Endothelial cell of umbilical vein (primary cell): ENCODE results near the gene MED15. TPM values are rescaled to one million over a fixed set of nuclear protein-coding genes. Genes with fewer than 3 reads are reported as not detected.

ENCODE experiments used
- BruUV-seq: library from RNA; stranded (reverse); fragments of 400-500 nt; replicated peaks from 2 replicates; lab custom pipeline; 2021; lab: Mats Ljungman, UMichigan
- CTCF ChIA-PET: fragments of 300-600, 350-600 bp; sonication (Branson Sonifier 250); formaldehyde crosslinking; loops from one replicate; lab custom pipeline; 2021; ENCODE audit warnings: antibody characterized with exemption, inconsistent platforms; lab: Charles Lee
- POLR2A ChIA-PET: fragments of 300-600, 350-600 bp; sonication (Branson Sonifier 250); formaldehyde crosslinking; loops from one replicate; lab custom pipeline; 2021; ENCODE audit warnings: antibody characterized with exemption, inconsistent platforms; lab: Charles Lee
- DNase-seq: peaks from one replicate; pipeline ENCODE4 v3.0.0-alpha.2; 2011; ENCODE audit warnings: low read depth, low spot score
- FAIRE-seq: peaks from 2 replicates; lab custom pipeline; 2011; peaks lifted over from hg19 to GRCh38; lab: Jason Lieb, UNC
- H2AFZ ChIP-seq: 2 replicates; pipeline ENCODE4 v1.6.0; 2012; ENCODE audit warnings: low read depth, low read length, control low read depth, inconsistent platforms
- H3K27ac ChIP-seq: 2 replicates; pipeline ENCODE4 v1.5.1; 2011; ENCODE audit warnings: low read depth, mild to moderate bottlenecking, control low read depth, low read length, moderate library complexity; ENCODE audit not compliant: insufficient read depth
- H3K27me3 ChIP-seq, 2 experiments: 2 replicates each; pipeline versions ENCODE4 v1.6.0 to v1.6.1; 2011; ENCODE audit warnings: low read length in 2 of 2, mixed read lengths in 1 of 2; ENCODE audit not compliant: control insufficient read depth in 2 of 2, insufficient read depth in 2 of 2
- H3K36me3 ChIP-seq, 2 experiments: 2 replicates in 1 of 2; 3 replicates in 1 of 2; pipeline ENCODE4 v1.5.1; 2011; ENCODE audit warnings: low read length in 2 of 2, mild to moderate bottlenecking in 1 of 2, moderate library complexity in 1 of 2; ENCODE audit not compliant: control insufficient read depth in 2 of 2, insufficient read depth in 2 of 2; ENCODE audit errors: extremely low read depth in 1 of 2
- H3K4me1 ChIP-seq: 3 replicates; pipeline ENCODE4 v1.5.1; 2011; ENCODE audit warnings: mild to moderate bottlenecking, low read length; ENCODE audit not compliant: control insufficient read depth, insufficient read depth; ENCODE audit errors: extremely low read depth
- H3K4me2 ChIP-seq: 2 replicates; pipeline ENCODE4 v1.6.1; 2011; ENCODE audit warnings: low read length, control low read depth, mixed read lengths; ENCODE audit not compliant: insufficient read depth
- H3K4me3 ChIP-seq, 3 experiments: fragments of 200-600 bp in 1 of 3; sonication (generic), shearing (Covaris generic) in 1 of 3; replicated peaks in 1 of 3; 2 replicates each; pipeline ENCODE4 v1.5.1; 2011 to 2016; ENCODE audit warnings: control low read depth in 3 of 3, low read length in 3 of 3, mild to moderate bottlenecking in 2 of 3, inconsistent platforms in 1 of 3, low read depth in 1 of 3, moderate library complexity in 1 of 3; ENCODE audit not compliant: insufficient read depth in 1 of 3
- H3K79me2 ChIP-seq: 2 replicates; pipeline ENCODE4 v1.6.0; 2012; ENCODE audit warnings: low read length, inconsistent platforms; ENCODE audit not compliant: control insufficient read depth, insufficient read depth
- H3K9ac ChIP-seq: replicated peaks from 2 replicates; pipeline ENCODE3; 2011; ENCODE audit warnings: low read length, control low read depth; ENCODE audit not compliant: insufficient read depth; ENCODE audit errors: extremely low read depth
- H3K9me1 ChIP-seq: replicated peaks from 3 replicates; pipeline ENCODE4 v1.6.0; 2011; ENCODE audit warnings: mild to moderate bottlenecking, low read length; ENCODE audit not compliant: control insufficient read depth, insufficient read depth; ENCODE audit errors: extremely low read depth
- H3K9me3 ChIP-seq: replicated peaks from 2 replicates; pipeline ENCODE4 v1.5.1; 2012; ENCODE audit warnings: low read length, inconsistent platforms; ENCODE audit not compliant: control insufficient read depth, insufficient read depth
- H4K20me1 ChIP-seq: replicated peaks from 2 replicates; pipeline ENCODE3; 2011; ENCODE audit warnings: mild to moderate bottlenecking, low read length; ENCODE audit not compliant: control insufficient read depth, insufficient read depth; ENCODE audit errors: extremely low read depth
- FOS ChIP-seq: IDR thresholded peaks from 2 replicates; pipeline ENCODE4 v1.6.1; 2011; ENCODE audit warnings: mild to moderate bottlenecking, low read length, moderate library complexity, borderline replicate concordance; ENCODE audit not compliant: insufficient read depth
- GATA2 ChIP-seq: IDR thresholded peaks from 2 replicates; pipeline ENCODE4 v1.7.0; 2011; ENCODE audit warnings: low read depth, mild to moderate bottlenecking, moderate library complexity, mixed read lengths, low read length; ENCODE audit not compliant: insufficient read length, insufficient read depth
- JUN ChIP-seq: IDR thresholded peaks from 2 replicates; pipeline ENCODE4 v1.6.1; 2011; ENCODE audit warnings: borderline replicate concordance, low read depth; ENCODE audit not compliant: insufficient read length, insufficient read depth
- MYC ChIP-seq: IDR thresholded peaks from one replicate; pipeline ENCODE4 v1.6.1; 2011; ENCODE audit warnings: mild to moderate bottlenecking, low read depth, low read length
- POLR2A ChIP-seq: IDR thresholded peaks from 2 replicates; pipeline ENCODE4 v1.6.1; 2012; ENCODE audit warnings: low read depth, mild to moderate bottlenecking, control low read depth, low read length
- dilution Hi-C: fragments of 300-500 bp; cut with MboI; formaldehyde crosslinking; loops from one replicate; pipeline ENCODE4 v1.15.0; 2019; ENCODE audit warnings: low sequenced_read_pairs; ENCODE audit not compliant: extremely low pct_ligation_motif_present
- intact Hi-C: fragments of 100-400 bp; cut with micrococcal nuclease; formaldehyde crosslinking; loops from one replicate; pipeline ENCODE4 v1.10.0; 2022
- polyA plus RNA-seq, 4 experiments: library from polyadenylated mRNA; depleted of rRNA in 3 of 4; stranded (reverse) in 3 of 4; unstranded in 1 of 4; fragments of >200 nt; gene quantifications; 2 replicates each; pipeline versions ENCODE4 v1.2.1 to v1.2.3, GENCODE V29; 2011 to 2012; ENCODE audit warnings: missing spikeins in 1 of 4
- total RNA-seq: library from RNA; stranded (reverse); gene quantifications from 2 replicates; pipeline ENCODE4 v1.2.3, GENCODE V29; 2021
- TF ChIP-seq, protein P1 (sequence below): IDR thresholded peaks from 2 replicates; pipeline ENCODE4 v1.6.1; 2011; ENCODE audit not compliant: insufficient read depth, insufficient read length
- TF ChIP-seq, protein P2 (sequence below), 2 donors: IDR thresholded peaks; 1 replicate in 1 of 2; 2 replicates in 1 of 2; pipeline ENCODE4 v1.5.1; 2011; ENCODE audit warnings: low read length in 2 of 2, mild to moderate bottlenecking in 2 of 2, moderate library complexity in 2 of 2, control low read depth in 1 of 2, inconsistent platforms in 1 of 2, low read depth in 1 of 2; ENCODE audit not compliant: insufficient read depth in 1 of 2; ENCODE audit errors: extremely low read depth in 1 of 2

The MED15 gene
- total and polyA plus RNA-seq, 2 donors (not counting 3 experiments of a cell fraction or from before 2014, with no cell fraction given), result 68.1 to 138 TPM

DNA sequence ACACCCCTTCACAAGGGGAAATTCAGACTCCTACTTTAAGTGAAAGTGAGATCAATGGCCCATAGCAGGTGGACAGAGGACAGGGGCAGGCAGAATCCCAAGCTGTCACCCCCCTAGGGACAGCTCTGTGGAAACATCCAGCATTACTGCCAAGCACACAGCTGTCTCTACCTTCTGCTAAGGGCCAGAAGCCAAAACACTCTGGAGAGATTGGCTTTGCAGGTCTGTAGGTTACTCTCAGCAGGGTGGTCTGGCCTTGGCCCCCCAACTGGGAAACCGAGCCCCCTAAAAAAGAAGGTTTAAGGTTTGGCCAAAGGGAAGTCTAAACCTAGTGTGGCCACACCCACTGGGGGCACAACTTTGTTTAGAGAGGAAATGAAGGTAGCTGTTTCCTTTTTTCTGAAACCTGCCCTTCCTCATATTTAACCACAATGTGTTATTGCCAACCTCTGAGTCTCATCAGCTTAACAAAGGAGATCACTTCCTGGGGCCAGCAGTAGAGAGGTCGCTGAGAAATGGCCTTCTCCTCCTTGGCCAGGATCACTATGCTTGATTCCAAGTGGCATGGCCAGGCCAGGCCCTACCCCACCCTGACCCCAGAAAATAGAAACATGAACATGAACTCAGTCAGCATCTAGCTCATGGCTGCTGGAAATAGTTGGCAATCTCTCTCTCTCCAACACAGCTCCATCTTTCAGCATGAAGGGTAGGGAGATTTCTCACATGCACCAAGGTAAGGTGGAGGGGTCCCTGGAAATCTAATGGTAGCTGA lies 43.9 kb upstream of the MED15 start:
- Histone ChIP-seq H3K4me2 (no peak overlapping the region), H4K20me1 (no peaks in the 10 kb centered on the region), H3K27ac (no peak overlapping the region), H3K4me1 (no peaks in the 10 kb centered on the region), H3K9ac (no peak overlapping the region), H2AFZ (no peak overlapping the region), H3K79me2 (no peaks in the 10 kb centered on the region), H3K9me3 (no peaks in the 10 kb centered on the region), H3K9me1 (no peaks in the 10 kb centered on the region), H3K4me3 (no peak overlapping the region), H3K27me3 (no peaks in the 10 kb centered on the region), H3K36me3 (peaks cover 0 to 7% of the 10 kb centered on the region in 2 experiments)
- no peak for DNase-seq
- no peak for FAIRE-seq
- dilution Hi-C loops, result no loop called here
- ChIA-PET CTCF (interaction anchor here (0.6 to 3.2 kb wide), 3 partner anchors 32 to 108 kb away, joined by 3 to 16 read pairs (median 5); partner anchors contain the start of gene KLHL22), POLR2A (no interaction called here)
- no peak for TF ChIP-seq POLR2A
- no TSS peak for BruUV-seq
- intact Hi-C loops, result no loop called here

DNA sequence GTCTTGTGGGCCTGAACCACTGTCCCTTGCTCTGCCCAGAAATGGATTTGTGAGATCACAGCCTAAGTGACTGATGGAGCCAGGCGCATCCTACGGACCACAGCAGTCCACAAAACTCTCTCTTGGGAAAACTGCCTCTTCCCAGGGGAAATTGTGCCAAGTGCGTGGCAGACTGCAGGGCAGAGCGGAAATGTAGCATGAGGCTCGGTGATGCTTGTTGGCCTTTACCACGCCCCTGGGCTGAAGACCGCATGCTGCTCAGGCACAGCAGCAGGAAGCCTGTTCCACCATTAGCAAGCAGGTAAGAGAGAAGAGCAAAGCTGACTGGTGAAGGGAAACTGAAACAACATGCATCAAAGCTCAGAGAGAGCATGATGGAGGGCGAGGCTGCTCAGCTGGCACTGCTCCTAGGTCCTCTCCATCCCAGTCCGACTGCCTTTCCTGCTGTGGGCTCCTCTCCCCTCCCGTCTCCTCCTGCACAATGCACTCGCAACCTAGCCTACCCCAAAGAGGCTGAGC lies 43.3 kb upstream of the MED15 start:
- H3K36me3 ChIP-seq, result peaks cover 0 to 7% of the 10 kb centered on the region in 2 experiments

More for the DNA sequence above, 43.3 kb upstream of the MED15 start:
- TF ChIP-seq MYC (no peak), FOS (no peak), JUN (no peak), GATA2 (no peak), POLR2A (no peak)
- TF ChIP-seq, protein P1, sequence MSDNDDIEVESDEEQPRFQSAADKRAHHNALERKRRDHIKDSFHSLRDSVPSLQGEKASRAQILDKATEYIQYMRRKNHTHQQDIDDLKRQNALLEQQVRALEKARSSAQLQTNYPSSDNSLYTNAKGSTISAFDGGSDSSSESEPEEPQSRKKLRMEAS, result no peak
- TF ChIP-seq, protein P2, sequence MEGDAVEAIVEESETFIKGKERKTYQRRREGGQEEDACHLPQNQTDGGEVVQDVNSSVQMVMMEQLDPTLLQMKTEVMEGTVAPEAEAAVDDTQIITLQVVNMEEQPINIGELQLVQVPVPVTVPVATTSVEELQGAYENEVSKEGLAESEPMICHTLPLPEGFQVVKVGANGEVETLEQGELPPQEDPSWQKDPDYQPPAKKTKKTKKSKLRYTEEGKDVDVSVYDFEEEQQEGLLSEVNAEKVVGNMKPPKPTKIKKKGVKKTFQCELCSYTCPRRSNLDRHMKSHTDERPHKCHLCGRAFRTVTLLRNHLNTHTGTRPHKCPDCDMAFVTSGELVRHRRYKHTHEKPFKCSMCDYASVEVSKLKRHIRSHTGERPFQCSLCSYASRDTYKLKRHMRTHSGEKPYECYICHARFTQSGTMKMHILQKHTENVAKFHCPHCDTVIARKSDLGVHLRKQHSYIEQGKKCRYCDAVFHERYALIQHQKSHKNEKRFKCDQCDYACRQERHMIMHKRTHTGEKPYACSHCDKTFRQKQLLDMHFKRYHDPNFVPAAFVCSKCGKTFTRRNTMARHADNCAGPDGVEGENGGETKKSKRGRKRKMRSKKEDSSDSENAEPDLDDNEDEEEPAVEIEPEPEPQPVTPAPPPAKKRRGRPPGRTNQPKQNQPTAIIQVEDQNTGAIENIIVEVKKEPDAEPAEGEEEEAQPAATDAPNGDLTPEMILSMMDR (IDR thresholded peaks at IDR 0.05; ENCODE audit: extremely low read depth in 1 of 2, insufficient read depth in 1 of 2, low read depth in 1 of 2, low read length in 2 of 2), result no peak
- Histone ChIP-seq H3K27me3 (no peaks in the 10 kb centered on the region), H3K9me1 (no peaks in the 10 kb centered on the region), H3K9me3 (no peaks in the 10 kb centered on the region), H3K27ac (no peak overlapping the region), H2AFZ (no peak overlapping the region), H3K4me2 (no peak overlapping the region), H4K20me1 (no peaks in the 10 kb centered on the region), H3K79me2 (no peaks in the 10 kb centered on the region), H3K4me3 (no peak overlapping the region), H3K4me1 (no peaks in the 10 kb centered on the region), H3K9ac (no peak overlapping the region)
- BruUV-seq, result no TSS peak
- DNase-seq (no peak), FAIRE-seq (no peak)
- ChIA-PET POLR2A (no interaction called here), CTCF (interaction anchor here (1.4 to 3.2 kb wide), 2 partner anchors 46 to 107 kb away, joined by 5 to 16 read pairs; no protein-coding TSS in a partner anchor)
- dilution Hi-C loops (no loop called here), intact Hi-C loops (no loop called here)
